ENCODE results near the gene TERT. TPM values are rescaled to one million over a fixed set of nuclear protein-coding genes. Genes with fewer than 3 reads are reported as not detected.

Gene TERT
- total RNA-seq, 1 donor from 2014 or later: 0.20 TPM

DNA sequence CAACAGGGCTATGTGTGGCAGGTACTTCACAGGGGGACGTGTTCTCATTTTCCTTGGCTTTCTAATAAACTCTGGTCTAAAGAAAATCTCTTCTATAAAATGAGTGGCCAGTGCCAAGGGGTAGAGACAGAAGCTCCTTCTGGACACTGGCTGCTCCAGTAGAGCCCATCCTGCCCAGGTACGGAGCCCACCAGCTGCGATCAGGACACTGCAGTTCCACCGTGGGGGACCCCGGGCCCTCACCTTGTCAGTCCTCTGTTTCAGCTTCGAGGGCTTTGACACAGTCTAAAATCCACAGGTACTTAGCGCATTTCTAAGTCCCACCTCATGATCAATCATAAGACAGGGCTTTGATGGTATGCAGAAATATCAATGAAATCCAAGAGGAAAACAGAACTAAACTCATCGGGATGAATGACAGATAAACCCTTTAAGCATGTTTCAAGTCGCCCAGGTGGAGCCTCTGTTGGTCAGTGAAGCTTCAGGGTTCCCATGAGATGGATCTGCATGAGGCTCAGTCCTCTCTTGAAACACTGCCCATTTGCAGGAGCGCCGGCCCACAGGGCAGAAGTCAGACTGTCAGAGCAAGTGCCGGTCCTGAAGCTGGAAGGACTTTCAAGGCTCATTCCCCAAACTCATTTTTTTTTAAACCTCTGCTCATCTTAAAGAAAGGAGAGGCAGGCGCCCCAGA is 20.3 kb upstream of the TERT start:
- Mint-ChIP-seq H3K9me3 (peaks cover 12% of the 10 kb centered on the region), H3K36me3 (peaks cover 13% of the 10 kb centered on the region), H3K4me1 (peaks cover 6% of the 10 kb centered on the region), H3K4me3 (no peak overlapping the region), H3K27me3 (ENCODE audit: low read depth) (peaks cover under 1% of the 10 kb centered on the region), H3K27ac (no peak overlapping the region)
- TF ChIP-seq, protein P1, sequence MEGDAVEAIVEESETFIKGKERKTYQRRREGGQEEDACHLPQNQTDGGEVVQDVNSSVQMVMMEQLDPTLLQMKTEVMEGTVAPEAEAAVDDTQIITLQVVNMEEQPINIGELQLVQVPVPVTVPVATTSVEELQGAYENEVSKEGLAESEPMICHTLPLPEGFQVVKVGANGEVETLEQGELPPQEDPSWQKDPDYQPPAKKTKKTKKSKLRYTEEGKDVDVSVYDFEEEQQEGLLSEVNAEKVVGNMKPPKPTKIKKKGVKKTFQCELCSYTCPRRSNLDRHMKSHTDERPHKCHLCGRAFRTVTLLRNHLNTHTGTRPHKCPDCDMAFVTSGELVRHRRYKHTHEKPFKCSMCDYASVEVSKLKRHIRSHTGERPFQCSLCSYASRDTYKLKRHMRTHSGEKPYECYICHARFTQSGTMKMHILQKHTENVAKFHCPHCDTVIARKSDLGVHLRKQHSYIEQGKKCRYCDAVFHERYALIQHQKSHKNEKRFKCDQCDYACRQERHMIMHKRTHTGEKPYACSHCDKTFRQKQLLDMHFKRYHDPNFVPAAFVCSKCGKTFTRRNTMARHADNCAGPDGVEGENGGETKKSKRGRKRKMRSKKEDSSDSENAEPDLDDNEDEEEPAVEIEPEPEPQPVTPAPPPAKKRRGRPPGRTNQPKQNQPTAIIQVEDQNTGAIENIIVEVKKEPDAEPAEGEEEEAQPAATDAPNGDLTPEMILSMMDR (IDR thresholded peaks at IDR 0.05; ENCODE audit: unreplicated experiment): no peak
- DNase-seq (ENCODE audit: low spot score in 2 of 2, unreplicated experiment in 2 of 2): peak in 1 of 2 experiments; percentile 26

- Mint-ChIP-seq H3K27me3 (ENCODE audit: low read depth) (peaks cover 3% of the 10 kb centered on the region), H3K36me3 (peaks cover 11% of the 10 kb centered on the region), H3K9me3 (peaks cover 14% of the 10 kb centered on the region), H3K4me1 (peaks cover 6% of the 10 kb centered on the region), H3K4me3 (no peak overlapping the region), H3K27ac (no peak overlapping the region)
- TF ChIP-seq, protein P1 (IDR thresholded peaks at IDR 0.05; ENCODE audit: unreplicated experiment): no peak
- DNase-seq (ENCODE audit: low spot score in 2 of 2, unreplicated experiment in 2 of 2): peak in 1 of 2 experiments; percentile 30
These were observed 19.7 kb upstream of the TERT start for GRCh38 chr5:1314564-1314982.

GRCh38 chr5:1312993-1313833 is 18.3 kb upstream of the TERT start:
- peaks cover 6% of the 10 kb centered on the region for H3K4me1 Mint-ChIP-seq
- no peak overlapping the region for H3K4me3 Mint-ChIP-seq
- DNase-seq (ENCODE audit: low spot score in 2 of 2, unreplicated experiment in 2 of 2): peak in 1 of 2 experiments; percentile 30
- TF ChIP-seq, protein P1 (IDR thresholded peaks at IDR 0.05; ENCODE audit: unreplicated experiment): no peak
- peaks cover 14% of the 10 kb centered on the region for H3K9me3 Mint-ChIP-seq
- H3K36me3 Mint-ChIP-seq: peaks cover 7% of the 10 kb centered on the region
- H3K27ac Mint-ChIP-seq: no peak overlapping the region
- peaks cover 3% of the 10 kb centered on the region for H3K27me3 Mint-ChIP-seq (ENCODE audit: low read depth)

- Mint-ChIP-seq H3K27me3 (ENCODE audit: low read depth) (peaks cover 3% of the 10 kb centered on the region), H3K9me3 (peaks cover 14% of the 10 kb centered on the region), H3K4me1 (peaks cover 4% of the 10 kb centered on the region), H3K27ac (no peak overlapping the region), H3K36me3 (no peaks in the 10 kb centered on the region), H3K4me3 (no peak overlapping the region)
- TF ChIP-seq, protein P1 (IDR thresholded peaks at IDR 0.05; ENCODE audit: unreplicated experiment): no peak
- DNase-seq (ENCODE audit: low spot score in 2 of 2, unreplicated experiment in 2 of 2): peak in 1 of 2 experiments; percentile 26
These were observed 17.3 kb upstream of the TERT start for GRCh38 chr5:1312206-1312605.

- peak in 1 of 2 experiments; percentile 14 for DNase-seq (ENCODE audit: low spot score in 2 of 2, unreplicated experiment in 2 of 2)
These were observed 16.7 kb upstream of the TERT start for GRCh38 chr5:1311439-1312055.

More at GRCh38 chr5:1311439-1312055, 16.7 kb upstream of the TERT start:
- Mint-ChIP-seq H3K27ac (no peak overlapping the region), H3K36me3 (no peaks in the 10 kb centered on the region), H3K4me1 (peaks cover 2% of the 10 kb centered on the region), H3K27me3 (ENCODE audit: low read depth) (peaks cover 4% of the 10 kb centered on the region), H3K4me3 (no peak overlapping the region), H3K9me3 (peaks cover 14% of the 10 kb centered on the region)
- TF ChIP-seq, protein P1 (IDR thresholded peaks at IDR 0.05; ENCODE audit: unreplicated experiment): no peak

All from mesothelial cell of epicardium (in vitro differentiated cells).